ENCODE data around the gene CASS4. TPM values are rescaled to one million over a fixed set of nuclear protein-coding genes. Genes with fewer than 3 reads are reported as not detected.
"Not testable (repeated sequence)": the region's sequence is repeated elsewhere in the genome, so short reads cannot be mapped to it uniquely, and the experiment has no call there.

CASS4 gene, protein sequence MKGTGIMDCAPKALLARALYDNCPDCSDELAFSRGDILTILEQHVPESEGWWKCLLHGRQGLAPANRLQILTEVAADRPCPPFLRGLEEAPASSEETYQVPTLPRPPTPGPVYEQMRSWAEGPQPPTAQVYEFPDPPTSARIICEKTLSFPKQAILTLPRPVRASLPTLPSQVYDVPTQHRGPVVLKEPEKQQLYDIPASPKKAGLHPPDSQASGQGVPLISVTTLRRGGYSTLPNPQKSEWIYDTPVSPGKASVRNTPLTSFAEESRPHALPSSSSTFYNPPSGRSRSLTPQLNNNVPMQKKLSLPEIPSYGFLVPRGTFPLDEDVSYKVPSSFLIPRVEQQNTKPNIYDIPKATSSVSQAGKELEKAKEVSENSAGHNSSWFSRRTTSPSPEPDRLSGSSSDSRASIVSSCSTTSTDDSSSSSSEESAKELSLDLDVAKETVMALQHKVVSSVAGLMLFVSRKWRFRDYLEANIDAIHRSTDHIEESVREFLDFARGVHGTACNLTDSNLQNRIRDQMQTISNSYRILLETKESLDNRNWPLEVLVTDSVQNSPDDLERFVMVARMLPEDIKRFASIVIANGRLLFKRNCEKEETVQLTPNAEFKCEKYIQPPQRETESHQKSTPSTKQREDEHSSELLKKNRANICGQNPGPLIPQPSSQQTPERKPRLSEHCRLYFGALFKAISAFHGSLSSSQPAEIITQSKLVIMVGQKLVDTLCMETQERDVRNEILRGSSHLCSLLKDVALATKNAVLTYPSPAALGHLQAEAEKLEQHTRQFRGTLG
- total RNA-seq = 0.05 and 0.17 TPM in 2 replicates

DNA sequence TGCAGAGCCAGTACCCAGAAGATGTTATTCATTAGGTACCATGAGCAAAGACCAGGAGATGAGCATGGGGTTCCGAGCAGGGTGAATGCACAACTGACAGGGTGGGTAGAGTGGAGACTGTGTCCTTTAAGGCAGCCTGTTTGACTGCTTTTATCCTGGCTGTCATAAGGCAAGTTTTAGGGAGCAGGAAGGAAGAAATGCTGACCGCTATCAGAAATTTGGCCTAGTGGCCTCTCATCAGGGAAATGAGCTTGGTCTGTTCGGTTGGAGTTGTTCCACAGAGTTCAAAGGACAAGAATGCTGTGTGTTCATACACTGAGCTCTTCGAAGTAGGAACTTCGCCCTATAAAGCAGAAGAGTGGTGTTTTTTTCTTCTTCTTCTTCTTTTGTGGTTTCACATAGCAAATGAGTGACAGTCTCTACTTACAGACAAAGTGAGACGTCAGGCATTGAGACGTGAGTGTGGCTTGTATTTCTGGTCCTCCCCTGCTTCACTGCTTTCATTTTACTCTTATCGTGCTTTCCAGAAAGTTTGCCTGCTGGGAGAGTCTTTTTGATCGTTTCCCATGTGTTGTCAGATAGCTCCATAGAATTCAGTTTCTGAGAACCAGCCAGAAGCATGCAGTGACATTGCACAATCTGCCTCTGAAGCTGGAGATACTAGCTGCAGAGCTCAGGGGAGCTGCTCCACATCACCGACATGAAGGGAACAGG is at the start of gene CASS4:
CASS4 (plus strand) TSS at position 502 of the 714 bp plus-strand sequence; CDS start at position 701, 199 bp downstream.
- DNase-seq = peak; percentile 37

DNA sequence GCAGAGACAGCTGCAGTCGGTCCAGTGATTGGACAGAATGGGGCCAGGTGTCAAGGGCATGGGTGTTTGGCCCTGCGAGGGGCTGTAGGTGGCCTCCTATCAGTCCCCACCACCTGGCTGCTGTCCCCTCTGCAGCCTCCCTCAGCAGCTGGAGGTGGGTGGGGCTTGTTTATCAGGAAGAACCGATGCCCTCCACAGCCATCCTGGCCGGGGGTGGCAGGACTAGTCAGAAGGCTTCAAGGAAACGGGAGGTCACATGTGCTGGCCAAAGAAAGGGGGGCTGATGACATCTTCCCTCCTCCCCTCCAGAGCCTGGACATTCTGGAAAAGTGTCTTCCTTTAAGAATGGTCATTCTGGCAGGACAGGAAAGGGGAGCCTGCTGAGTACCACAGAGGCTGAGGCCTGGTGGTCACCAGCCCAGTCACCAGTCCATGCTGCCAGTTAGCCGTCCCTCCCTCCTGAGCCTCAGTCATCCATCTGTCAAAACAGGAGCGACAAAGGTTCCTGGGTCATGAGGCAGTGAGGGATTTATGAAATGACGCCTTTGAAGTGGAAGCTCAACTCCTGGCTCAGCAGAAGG is 49.1 kb upstream of the CASS4 start:
- DNase-seq = peak; percentile 67

DNA sequence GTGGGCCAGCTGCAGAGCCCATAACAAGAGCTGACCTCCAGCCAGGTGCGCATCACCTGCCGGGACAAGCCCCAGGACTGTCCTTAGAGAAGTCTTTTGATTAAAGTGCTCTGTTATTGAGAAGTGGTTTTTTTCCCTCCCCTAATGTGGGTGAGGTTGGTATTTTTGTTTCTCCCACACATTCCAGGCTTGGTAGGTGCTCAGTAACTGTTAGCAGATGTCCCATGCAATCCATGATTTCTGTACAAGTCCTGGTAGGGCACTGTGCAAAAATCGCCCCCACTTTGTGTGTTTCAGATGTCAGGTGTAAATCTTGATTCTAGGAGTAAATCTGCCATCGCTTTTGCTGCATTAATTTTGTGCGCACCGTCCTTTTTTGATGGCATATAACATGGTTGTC is 48.6 kb upstream of the CASS4 start:
- no peak for DNase-seq

DNA sequence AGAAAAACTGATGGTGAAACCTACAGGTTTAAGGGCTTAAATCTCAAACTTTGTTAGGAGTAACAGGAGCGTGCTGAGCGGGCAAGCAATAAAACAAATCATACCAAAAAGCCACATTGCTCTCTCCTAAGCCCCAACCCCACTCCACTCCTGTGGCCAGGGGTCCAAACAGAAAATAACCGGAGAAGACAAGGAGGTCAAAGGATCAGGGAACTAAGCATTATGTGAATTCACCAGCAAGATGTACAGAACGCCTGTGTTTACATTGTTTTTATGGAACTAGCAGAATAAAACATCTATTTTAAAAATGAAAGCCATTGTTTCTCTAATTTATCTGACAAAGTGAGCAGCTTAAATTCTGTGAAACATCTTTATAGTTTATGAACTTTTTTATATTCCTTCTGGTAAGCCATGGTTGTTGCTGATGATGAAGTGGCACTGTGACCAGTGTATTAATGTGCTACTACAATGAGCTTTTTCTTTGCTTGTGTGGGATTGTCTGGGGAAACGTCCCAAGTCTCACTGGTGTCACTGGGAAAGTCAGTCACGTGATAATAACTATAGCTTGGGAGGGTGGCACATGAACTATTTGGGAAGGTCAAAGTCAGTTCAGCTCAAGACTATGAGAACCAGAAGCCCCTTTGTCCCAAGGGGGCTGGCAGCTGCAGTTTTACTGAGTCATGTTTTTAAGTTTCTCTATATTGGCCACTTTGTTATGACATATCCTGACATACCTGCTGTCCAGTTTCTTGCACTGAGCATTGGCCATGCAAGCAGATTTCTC is 43.5 kb upstream of the CASS4 start:
- no peak for DNase-seq

DNA sequence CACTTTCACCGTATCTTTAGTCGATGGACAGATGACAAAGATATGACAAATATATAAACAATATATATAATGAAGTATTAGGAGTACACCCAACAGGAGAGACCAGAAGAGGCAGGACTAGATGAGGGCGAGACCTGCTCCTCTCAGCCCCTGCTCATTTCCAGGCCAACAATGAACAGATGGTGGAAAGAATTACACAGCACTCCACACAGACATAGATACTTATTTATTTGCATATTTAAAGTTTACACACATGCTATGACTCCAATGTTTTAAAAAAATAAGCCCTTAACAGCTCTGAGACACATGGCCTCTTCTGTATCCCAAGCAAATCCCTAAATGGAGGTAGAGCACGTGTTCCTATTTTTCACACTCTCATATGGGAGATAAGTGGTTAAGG is 42.9 kb upstream of the CASS4 start:
- DNase-seq = no peak

DNA sequence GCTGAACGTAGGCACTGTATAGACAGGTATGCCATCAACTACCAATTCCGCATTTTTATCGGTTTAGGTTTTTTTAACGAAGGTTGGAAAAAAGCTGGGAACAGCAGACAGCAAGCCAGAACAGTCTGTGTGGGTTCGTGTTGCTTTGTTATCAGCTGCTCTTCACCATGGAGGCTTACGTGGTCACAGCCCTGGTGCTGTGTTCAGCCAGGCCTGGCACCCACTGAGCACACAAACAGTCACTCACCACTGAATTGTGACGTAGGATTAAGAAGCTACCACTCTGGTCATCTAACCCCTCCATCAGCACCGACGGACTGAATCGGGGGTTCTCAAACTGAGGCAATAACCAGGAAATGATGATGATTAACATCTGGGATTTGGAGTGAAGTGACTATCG is 40.1 kb upstream of the CASS4 start:
- DNase-seq = no peak

DNA sequence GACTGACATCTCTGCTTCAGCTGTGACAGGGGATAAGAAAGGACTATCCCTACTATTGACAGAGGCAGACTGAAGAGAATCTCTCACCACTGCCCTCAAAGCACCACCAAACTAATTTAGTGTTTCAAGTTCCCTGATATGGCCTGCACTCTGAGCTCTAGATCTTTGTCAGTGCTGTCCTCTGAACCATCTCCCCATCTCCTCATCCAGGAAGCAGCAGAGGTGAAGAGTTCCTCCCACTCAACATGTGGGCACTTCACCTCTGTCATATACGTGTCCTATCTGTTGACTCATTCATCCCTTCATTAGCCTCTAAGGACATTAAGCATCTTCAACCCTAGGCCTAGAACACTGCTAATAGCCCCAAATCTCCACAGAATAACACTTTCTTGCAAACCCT is 39.2 kb upstream of the CASS4 start:
- DNase-seq = no peak

DNA sequence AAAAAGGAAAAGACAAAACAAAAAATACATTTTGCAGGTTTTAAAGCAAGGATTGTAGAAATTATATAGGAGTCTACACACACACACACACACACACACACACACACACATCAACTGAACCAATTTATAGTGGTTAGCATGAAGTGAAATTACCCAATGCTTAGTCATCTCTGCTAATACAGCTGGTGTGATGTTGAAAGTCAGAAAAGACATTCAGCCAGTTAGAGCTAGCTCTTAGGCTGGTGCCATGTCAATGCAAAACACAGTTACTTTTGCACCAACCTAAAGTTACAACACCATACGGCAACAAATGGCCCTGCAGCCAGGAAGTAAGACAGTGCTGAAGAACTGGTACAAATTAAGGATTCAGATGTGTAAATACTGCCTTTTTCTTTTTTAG is 38.1 kb upstream of the CASS4 start:
- DNase-seq = peak; percentile 41

DNA sequence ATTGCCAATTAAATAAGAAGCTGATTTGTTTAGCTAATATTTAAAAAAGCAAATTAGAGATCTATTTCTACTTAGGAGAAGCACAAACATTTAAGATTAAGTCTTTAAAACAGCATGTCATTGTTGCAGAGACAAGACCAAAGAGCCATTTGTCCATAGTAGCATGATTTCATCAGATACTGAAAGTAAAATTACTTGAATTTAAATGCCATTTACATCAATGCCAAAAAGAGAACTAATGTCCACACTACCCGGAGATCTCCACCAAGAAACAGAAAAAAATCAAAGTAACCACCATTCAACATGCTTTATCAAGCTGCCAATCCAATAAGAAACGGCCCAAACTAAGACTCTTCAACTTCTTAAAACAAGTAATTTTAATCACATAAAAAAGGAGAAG is 35.7 kb upstream of the CASS4 start:
- no peak for DNase-seq

DNA sequence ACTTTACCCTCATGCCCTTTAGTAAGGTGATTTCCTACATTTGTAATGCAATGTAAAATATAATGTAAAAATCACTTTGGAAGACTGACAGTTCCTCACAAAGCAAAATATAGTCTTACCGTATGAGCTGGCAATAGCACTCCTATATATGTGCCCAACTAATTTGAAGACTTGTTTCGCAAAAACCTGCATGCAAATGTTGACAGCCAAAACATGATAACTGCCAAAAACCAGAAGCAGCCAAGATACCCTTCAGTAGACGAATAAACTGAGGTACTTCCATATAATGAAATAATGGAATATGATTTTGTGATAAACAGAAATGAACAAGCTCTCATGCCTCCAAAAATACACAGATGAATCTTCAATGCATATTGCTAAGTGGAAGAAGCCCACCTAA is 33.7 kb upstream of the CASS4 start:
- no peak for DNase-seq

DNA sequence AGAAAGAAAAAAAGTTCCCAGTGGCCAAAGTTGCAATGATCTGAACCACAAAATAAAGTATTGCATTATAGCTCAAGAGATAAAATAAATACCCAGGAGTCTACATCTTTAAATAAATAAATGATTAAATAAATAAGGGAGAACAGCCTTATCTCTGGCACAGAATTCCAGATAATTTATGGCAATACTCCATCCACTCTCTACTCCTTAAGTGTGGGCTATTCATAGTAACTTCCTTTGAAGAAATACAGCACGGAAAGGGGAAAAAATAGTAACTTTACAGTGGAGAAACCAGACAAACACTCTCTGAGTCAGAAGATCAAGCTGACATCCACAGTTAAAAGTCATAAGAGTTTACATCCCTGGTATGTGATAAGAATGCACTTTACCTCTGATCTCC is 31.7 kb upstream of the CASS4 start:
- peak; percentile 49 for DNase-seq

DNA sequence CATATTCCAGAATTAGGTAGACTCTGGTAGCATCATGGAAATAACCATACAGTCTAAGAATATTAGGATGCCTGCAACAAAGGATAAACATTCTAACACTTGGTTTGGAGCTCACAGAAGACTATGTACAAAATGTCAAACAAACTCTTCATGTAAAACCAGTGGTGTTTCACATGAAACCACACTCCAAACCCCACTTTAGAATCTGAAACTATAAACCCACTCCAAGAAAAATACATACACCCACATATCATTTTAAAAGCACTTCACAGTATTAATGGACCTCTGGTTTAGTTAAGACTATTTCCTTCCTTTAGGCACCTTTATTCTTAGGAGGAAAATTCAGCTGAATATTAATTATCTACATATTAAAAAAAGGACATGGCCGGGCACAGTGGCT is 30.6 kb upstream of the CASS4 start:
- DNase-seq = no peak

DNA sequence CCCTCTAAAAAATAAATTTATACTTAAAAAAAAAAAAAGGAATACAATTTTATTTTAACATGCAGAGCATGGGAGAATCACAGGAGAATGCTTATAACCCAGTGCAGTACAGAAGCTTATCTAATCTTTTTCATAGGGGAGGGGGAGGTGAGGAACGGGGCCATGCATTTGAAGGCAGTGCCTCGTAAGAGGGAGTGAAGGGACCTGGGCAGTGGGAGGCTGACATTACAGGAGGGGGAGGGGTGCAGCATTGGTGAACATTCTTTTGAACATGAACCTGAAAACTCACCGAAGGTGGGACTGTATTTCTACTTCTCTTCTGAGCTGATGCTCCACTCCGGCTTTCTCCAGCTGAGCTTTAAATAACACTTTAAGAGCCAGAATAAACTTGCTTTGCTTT is 29.4 kb upstream of the CASS4 start:
- DNase-seq = no peak

DNA sequence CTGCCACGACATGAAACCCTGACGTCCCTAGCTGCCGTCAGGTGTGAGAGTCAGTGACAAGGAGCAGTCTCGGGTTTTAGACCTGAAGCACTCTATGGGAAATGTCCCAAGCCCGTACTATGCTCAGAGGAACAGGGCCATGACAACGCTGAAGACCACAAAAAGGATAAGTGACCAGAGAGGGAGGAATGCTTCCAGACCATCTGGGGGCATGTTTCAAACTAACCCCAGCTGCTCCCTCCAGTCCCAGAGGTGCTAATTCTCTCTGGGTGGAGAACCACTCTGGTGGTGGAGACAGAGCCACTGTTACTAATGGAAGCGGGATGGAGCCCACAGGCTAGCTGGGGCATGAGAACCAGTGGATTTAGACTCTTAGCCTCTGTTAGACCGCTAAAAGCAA is 28.7 kb upstream of the CASS4 start:
- no peak for DNase-seq

DNA sequence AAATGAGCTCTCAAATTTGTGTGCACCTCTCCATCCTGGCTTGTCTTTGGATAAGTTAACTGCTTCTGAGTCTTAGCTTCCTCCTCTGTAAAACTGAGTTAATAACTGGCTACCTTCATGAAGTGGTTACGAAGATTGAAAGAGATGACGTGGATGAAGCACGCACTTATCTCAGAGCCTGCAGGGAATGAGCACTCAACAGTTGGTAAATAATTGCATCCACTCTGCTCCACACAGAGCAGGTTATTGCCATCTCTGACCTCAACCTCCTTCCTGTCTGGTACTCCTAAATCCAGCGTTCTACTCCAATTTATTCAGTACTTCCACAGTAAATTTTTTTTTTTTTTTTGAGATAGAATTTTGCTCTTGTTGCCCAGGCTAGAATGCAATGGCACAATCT is 26.9 kb upstream of the CASS4 start:
- DNase-seq = no peak

DNA sequence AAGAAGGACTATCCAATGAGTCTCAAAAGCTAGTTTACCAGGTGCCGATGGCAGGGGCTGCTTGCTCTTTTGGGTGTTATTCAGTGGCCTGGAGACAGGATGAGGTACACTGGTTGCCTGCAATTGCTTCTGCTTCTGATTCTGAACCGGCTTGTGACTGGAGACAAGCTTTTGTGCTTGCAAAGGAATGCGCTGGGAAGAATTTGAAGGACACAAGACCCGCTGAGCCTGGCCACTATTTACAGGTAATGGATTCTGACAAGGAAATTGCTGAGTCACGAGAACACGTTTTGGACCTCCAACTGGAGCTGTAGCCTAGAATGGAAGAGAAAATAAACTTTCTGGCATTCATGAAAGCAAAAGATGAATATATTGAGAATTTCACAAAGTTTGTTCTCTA is 25.8 kb upstream of the CASS4 start:
- DNase-seq = no peak

DNA sequence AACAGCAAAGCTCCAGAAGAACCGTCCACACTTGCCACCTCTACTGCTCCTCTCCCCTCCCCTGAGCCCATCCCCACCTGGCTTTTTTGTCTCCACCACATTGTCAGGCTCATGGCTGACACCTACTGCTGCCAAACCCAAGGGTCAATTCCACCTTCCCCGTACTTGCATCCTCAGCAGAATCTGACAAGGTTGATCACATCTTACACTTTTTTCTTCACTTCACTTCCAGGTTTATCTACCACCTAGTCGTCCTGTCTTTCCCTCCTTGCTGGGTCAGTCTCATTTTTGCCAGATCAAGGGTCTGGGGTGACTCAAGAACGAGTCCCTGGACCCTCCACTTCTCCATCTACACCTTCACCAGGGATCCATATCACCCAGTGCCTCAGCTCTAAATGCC is 23.2 kb upstream of the CASS4 start:
- no peak for DNase-seq

DNA sequence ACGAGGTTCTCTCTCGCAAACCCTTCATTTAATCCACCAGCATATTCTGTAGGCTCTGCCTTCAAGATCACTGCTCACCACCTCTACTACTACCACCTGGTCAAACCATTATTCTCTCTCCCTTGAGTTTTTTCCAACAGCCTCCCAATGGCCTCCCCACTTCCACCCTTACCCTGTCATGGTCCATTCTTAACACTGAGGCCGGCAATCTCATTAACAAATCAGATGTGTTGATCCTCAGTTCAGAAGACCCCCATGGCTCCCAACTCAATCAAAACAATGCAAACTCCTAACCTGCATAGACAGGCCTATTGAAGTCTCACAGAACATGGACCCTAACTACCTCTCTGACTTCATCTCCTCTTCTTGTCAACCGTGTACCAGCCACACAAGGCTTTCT is 22.3 kb upstream of the CASS4 start:
- DNase-seq = no peak

DNA sequence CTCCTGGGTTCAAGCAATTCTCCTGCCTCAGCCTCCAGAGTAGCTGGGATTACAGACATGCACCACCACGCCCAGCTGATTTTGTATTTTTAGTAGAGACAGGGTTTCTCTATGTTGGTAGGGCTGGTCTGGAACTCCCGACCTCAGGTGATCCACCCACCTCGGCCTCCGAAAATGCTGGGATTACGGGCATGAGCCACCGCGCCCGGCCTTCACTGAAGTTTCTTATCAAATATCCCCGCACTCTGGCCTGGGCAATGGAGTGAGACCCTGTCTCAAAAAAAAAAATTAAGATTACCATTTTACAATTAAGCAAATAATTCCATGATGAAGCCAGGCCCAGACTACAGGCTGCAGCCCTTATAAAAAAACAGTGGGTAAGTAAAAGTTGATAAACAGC is 21.7 kb upstream of the CASS4 start:
- not testable (repeated sequence) for DNase-seq

DNA sequence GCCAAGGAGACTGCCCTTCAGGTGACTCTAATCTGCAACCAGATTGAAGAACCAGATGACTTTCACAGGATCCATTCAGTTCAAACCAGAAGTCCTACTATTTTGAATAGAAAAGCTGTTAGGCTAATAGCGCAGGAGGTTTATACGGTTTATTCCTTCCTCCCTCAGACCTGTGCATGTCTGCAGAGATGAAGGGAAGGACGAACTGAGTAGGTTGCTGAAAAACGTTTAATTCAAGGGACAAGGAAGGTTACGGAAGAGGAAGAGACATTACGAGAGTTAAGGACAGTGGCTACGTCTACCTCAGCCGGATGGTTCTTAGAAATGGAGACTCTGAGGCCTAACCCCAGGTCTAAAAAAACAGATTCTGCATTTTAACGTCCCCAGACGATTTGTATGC is 21.0 kb upstream of the CASS4 start:
- DNase-seq = peak; percentile 13

DNA sequence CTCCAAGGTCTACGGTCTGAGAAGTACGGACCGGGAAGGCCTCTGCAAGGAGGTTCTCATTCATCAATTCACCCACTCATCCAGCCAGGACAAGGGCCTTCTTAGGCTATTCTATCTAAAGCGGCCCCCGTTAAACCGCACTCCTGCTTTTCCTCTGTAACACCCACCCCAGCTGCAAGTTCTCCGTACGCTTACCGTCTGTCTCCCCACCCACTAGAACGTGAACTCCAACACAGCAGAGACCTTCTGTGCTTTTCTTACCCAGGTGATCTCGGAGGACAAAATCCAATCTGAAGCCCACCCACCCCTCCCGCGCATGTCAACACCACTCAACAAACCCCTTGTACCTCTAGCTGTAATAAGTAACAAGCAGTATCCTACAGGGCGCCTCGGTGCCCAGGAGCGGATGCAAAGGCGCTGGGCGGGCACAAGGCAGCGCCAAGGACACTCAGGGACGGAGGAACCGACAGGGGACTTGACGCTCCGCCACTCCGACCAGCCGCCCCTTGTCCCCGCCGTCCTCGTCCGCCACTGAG is 20.4 kb upstream of the CASS4 start:
- DNase-seq = peak; percentile 33
